HG02943 (cell line): ENCODE results near the gene ESPL1.

Experiments
- ATAC-seq: cut with Tn5 transposase; IDR thresholded peaks from one replicate; pipeline ENCODE4 v1.9.1; 2021; ENCODE audit warnings: mild to moderate bottlenecking, low read depth, moderate library complexity; ENCODE audit not compliant: unreplicated experiment

The ESPL1 gene

GRCh38 chr12:53333289-53333688, 65.2 kb downstream of the ESPL1 start:
- ATAC-seq = no peak

GRCh38 chr12:53333845-53334244, 65.7 kb downstream of the ESPL1 start:
- no peak for ATAC-seq

- ATAC-seq = no peak
These were observed 66.7 kb downstream of the ESPL1 start for GRCh38 chr12:53334822-53335221.

GRCh38 chr12:53336181-53336681, 68.1 kb downstream of the ESPL1 start, which contains the start of gene SP7:
Gene SP7, minus strand, starts transcription at chr12:53336354. Its CDS starts 708 bp downstream, at chr12:53335646.
- no peak for ATAC-seq

GRCh38 chr12:53338017-53338416, 69.9 kb downstream of the ESPL1 start:
- no peak for ATAC-seq

GRCh38 chr12:53338916-53339315, 70.8 kb downstream of the ESPL1 start:
- no peak for ATAC-seq

GRCh38 chr12:53340398-53340797, 72.3 kb downstream of the ESPL1 start:
- no peak for ATAC-seq
